Cardiac muscle cell (in vitro differentiated cells and primary cell): ENCODE measurements around the gene HOXD4. TPM values are rescaled to one million over a fixed set of nuclear protein-coding genes. Genes with fewer than 3 reads are reported as not detected.

Experiments
- DNase-seq, 2 donors: peaks; one replicate each; pipeline versions ENCODE4 v3.0.0 to v3.0.0-alpha.2; 2010 to 2017; ENCODE audit warnings: low read depth in 1 of 2, low spot score in 1 of 2
- H3K27ac ChIP-seq: fragments of 200-600 bp; sonication (generic); 2 replicates; pipeline ENCODE4 v1.5.1; 2016
- H3K27me3 ChIP-seq: fragments of 200-600 bp; sonication (generic); 2 replicates; pipeline ENCODE4 v1.6.0; 2016; ENCODE audit warnings: control low read depth
- H3K36me3 ChIP-seq: fragments of 200-600 bp; sonication (generic); 2 replicates; pipeline ENCODE4 v1.5.1; 2016; ENCODE audit warnings: control low read depth
- H3K4me1 ChIP-seq: fragments of 200-600 bp; sonication (generic); 2 replicates; pipeline ENCODE4 v1.8.1; 2017; ENCODE audit warnings: low read depth, mild to moderate bottlenecking, mixed run types
- H3K4me3 ChIP-seq: fragments of 200-600 bp; sonication (generic); 2 replicates; pipeline ENCODE4 v1.5.1; 2016; ENCODE audit warnings: mild to moderate bottlenecking
- H3K9me3 ChIP-seq: fragments of 200-600 bp; sonication (generic); 2 replicates; pipeline ENCODE4 v1.5.1; 2017; ENCODE audit warnings: low read depth, mild to moderate bottlenecking, control low read depth
- polyA plus RNA-seq: library from polyadenylated mRNA; unstranded; fragments of >200 nt; fragmentation: Nextera tagmentation; extraction: Ambion mirVana; gene quantifications from 2 replicates; pipeline ENCODE4 v1.2.1, GENCODE V29; 2016
- total RNA-seq: library from RNA; depleted of rRNA; stranded (reverse); fragments of >200 nt; gene quantifications from 2 replicates; pipeline ENCODE4 v1.2.3, GENCODE V29; 2016
- TF ChIP-seq, protein P1 (sequence below): IDR thresholded peaks from 2 replicates; pipeline ENCODE4 v1.5.1; 2012; ENCODE audit warnings: low read depth, mild to moderate bottlenecking, low read length

Gene HOXD4
- total and polyA plus RNA-seq, 2 experiments from 2014 or later = not detected

DNA sequence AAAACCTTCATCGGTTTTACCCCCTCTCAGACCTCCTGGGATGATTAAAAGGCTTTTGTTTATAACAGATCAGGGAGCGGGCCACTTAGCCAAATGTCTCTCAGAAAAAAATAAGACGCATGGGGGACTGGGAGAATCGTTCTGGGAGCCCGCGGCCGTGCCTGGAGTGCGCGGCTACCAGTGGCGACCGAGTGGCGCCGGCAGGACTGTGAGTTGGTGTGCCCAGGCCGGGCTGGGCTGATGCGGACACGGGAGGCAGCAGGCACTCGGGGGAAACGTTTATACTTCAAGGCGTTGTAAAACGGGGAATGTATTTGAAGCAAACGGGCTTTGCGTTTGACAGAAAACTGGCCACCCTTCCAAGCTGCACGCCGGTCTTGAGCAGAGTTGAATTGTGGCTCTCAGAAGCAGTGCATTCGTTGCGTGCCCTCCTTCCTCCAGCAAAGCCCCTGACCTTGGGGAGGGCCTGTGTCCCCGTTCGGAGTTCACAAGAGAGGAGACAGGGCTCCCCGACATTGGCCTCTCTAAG is 39.4 kb upstream of the HOXD4 start:
- peaks cover 2% of the 10 kb centered on the region for H3K4me1 ChIP-seq
- no peaks in the 10 kb centered on the region for H3K36me3 ChIP-seq
- no peak overlapping the region for H3K4me3 ChIP-seq
- TF ChIP-seq, protein P1, sequence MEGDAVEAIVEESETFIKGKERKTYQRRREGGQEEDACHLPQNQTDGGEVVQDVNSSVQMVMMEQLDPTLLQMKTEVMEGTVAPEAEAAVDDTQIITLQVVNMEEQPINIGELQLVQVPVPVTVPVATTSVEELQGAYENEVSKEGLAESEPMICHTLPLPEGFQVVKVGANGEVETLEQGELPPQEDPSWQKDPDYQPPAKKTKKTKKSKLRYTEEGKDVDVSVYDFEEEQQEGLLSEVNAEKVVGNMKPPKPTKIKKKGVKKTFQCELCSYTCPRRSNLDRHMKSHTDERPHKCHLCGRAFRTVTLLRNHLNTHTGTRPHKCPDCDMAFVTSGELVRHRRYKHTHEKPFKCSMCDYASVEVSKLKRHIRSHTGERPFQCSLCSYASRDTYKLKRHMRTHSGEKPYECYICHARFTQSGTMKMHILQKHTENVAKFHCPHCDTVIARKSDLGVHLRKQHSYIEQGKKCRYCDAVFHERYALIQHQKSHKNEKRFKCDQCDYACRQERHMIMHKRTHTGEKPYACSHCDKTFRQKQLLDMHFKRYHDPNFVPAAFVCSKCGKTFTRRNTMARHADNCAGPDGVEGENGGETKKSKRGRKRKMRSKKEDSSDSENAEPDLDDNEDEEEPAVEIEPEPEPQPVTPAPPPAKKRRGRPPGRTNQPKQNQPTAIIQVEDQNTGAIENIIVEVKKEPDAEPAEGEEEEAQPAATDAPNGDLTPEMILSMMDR = no peak
- peaks cover 99% of the 10 kb centered on the region for H3K27me3 ChIP-seq
- no peak for DNase-seq
- no peaks in the 10 kb centered on the region for H3K9me3 ChIP-seq
- no peak overlapping the region for H3K27ac ChIP-seq

DNA sequence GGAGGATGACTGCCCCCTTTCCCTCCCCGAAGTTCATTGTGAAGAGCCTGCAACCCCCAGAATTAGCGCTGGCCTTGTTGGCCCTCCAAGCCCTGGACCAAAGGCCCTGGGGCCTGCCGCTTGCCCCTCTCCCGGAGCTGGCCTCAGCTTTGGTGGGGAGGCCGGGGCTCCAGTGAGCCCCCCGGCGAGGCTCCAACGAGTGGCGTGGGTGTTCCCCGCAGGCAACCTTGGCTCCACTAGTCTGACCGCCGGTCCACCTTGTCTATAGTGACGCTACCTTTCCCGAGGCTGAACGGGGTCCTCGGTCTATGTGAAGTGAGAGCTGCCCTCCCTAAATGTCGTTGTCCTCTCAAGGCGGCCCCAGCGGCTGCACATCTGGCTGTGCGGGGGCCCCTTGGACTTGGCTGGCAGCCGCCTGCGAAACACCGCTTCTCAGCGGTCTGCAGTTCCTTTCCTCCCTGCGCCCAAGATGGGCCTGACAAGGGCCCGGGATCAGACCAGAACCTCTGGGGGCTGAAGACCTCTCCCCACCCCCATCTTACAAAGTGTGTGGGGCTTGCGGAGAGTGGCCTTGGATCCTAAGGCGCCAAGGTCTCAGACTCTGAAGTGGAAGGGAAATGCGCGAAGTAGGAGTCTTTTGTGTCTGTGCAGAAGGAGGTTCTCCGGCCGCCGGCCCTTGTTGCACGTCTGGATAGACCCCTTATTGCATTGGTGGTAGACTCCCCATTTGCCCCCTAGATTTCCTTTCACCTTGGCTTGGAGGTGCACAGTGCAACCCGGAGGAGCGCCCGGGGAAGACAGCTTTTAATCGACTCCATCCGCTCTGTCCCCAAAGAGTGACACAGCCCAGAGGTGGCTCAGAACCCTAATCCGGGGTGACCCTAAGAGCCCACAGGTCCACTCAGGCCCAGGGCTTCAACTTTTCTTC is 38.7 kb upstream of the HOXD4 start:
- Histone ChIP-seq H3K4me3 (no peak overlapping the region), H3K9me3 (no peaks in the 10 kb centered on the region), H3K4me1 (no peaks in the 10 kb centered on the region), H3K27me3 (peaks cover 100% of the 10 kb centered on the region), H3K27ac (no peak overlapping the region), H3K36me3 (no peaks in the 10 kb centered on the region)
- TF ChIP-seq, protein P1 = no peak
- no peak for DNase-seq

DNA sequence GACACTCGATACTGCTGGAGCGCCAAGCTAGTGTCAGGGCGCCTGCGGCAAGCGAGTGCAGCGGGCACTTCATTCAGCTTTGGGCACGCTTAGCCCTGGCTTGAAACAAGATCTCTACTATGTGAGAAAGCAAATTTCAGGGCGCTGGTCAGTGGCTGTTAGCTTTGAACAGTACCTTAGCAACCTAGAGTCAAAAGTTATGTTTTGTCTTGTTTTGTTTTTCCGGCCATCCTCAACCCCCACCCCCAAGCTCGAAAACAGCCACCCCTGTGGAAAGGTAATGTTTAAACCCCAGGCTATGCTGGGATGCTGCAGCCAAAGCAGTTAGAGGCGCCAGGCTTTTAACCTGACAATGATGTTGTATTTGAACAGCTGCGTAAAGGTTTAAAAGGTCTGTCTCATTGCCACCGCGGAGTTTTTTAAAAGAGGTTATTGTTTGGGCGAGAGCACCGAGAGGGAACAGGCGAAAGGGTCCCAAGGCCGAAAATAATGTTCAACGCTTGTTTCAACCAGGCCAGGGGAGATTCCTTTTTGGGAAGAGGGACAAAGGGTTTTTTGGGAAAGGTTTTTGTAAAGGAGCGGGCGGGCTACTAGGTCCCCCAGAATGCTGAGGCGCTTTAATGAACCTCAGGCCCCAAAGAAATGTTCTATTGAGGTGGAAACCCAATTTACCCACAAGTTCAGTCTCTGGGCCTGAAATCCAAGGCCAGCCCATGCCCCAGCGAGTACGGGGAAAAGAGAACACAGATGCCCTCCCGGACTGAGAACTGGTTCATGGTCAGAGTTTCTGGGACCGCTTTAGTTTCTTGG is 37.0 kb upstream of the HOXD4 start:
- H3K36me3 ChIP-seq = no peaks in the 10 kb centered on the region
- no peak overlapping the region for H3K4me3 ChIP-seq
- no peak overlapping the region for H3K27ac ChIP-seq
- H3K4me1 ChIP-seq = no peaks in the 10 kb centered on the region
- no peaks in the 10 kb centered on the region for H3K9me3 ChIP-seq
- TF ChIP-seq, protein P1 = no peak
- DNase-seq = no peak
- peaks cover 100% of the 10 kb centered on the region for H3K27me3 ChIP-seq

DNA sequence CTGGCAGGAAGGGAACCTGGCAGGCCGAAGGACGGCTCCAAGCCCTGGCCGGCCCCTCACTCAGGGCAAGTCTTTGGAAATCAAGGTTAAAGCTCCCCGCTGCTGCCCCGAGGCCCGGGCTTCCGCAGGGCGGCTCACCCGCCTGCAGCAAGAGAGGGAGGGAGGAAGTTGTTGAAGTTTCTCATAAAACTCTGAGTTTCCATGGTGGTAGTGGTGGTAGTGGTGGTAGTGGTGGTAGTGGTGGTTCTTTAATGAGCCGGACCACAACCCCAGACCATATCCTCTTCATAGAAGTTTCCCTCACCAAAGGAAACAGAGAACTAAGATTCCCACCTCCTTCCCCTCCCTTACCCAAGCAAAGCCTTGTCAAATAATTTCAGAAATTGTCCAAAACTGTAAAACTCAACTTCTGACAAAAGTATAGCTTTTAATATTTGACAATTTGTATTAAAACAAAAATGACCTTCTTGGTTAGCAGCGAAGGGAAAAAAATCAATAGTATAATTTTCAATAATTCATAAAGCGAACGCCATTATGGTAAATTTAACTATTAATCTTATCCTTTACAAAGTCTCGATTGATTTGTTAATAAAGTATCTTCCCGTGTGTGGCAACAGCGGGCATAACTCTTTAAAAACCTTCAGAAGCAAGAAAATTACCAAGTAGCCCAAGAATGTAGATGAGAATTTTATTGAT is 36.3 kb upstream of the HOXD4 start:
- TF ChIP-seq, protein P1 = no peak
- peaks cover 100% of the 10 kb centered on the region for H3K27me3 ChIP-seq
- no peaks in the 10 kb centered on the region for H3K9me3 ChIP-seq

More for the DNA sequence above, 36.3 kb upstream of the HOXD4 start:
- Histone ChIP-seq H3K4me1 (no peaks in the 10 kb centered on the region), H3K36me3 (no peaks in the 10 kb centered on the region), H3K4me3 (no peak overlapping the region), H3K27ac (no peak overlapping the region)
- DNase-seq = no peak
